ENCODE data around the gene CLEC4M.

The CLEC4M gene

DNA sequence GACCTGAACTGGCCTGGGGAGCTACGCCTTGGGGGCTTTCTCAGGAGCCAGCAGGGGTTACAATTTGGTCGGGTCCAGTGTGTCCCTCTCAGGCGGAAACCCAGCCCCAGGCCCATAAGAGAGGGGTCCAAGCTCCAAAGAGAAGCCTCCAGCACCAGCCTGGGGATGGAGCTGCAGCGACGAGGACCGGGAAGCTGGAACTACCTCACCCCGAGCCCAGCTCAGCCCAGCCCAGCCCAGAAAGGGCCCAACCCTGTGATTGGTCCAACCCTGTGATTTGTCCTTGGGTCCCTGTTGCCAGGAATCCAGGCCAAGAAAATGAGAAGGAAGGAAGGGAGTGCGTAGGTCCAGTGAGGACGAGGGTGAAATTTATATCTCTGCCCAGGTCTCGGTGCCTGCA lies 24.1 kb downstream of the CLEC4M start:
- no peak for TF ChIP-seq FOXP2 (optimal IDR thresholded peaks at IDR 0.05; ENCODE audit: borderline replicate concordance, extremely low read depth, extremely low read length, insufficient read depth)
- TF ChIP-seq POLR2AphosphoS5 (IDR thresholded peaks at IDR 0.05; ENCODE audit: low read depth, low read length) = no peak
- TF ChIP-seq SIN3A (IDR thresholded peaks at IDR 0.05; ENCODE audit: borderline replicate concordance, insufficient read depth, low read length) = no peak
- TF ChIP-seq TAF1 (IDR thresholded peaks at IDR 0.05; ENCODE audit: borderline replicate concordance, insufficient read depth, low read length) = no peak

DNA sequence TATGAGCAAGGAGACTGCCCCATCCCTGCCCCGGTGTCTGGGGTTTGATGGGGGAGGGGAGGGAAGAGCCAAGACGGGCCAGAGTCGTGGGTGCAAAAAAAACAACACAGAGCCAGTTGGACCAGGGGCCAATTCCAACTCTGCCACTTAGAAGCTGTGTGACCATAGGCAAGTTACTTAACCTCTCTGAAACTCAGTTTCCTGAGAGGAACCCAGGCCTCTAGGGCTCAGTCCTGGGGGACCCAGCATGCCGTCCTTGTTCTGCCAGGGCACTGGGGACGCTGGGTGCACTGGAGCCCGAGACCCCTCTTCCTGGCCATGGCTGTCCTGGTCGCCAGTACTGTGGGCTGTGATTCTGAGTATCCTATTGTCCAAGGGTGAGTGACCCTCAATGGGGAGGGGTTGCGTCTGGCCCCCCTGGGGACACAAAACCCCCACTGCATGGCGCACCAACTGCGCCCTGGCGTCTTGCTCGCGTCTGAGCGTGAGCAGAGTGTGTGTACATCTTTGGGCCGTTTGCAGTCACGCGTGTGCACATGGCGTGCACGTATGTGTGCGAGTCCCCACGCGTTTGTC lies 24.6 kb downstream of the CLEC4M start:
- no peak for TF ChIP-seq TAF1 (IDR thresholded peaks at IDR 0.05; ENCODE audit: borderline replicate concordance, insufficient read depth, low read length)
- TF ChIP-seq POLR2AphosphoS5 (IDR thresholded peaks at IDR 0.05; ENCODE audit: low read depth, low read length) = no peak
- TF ChIP-seq, protein P1, sequence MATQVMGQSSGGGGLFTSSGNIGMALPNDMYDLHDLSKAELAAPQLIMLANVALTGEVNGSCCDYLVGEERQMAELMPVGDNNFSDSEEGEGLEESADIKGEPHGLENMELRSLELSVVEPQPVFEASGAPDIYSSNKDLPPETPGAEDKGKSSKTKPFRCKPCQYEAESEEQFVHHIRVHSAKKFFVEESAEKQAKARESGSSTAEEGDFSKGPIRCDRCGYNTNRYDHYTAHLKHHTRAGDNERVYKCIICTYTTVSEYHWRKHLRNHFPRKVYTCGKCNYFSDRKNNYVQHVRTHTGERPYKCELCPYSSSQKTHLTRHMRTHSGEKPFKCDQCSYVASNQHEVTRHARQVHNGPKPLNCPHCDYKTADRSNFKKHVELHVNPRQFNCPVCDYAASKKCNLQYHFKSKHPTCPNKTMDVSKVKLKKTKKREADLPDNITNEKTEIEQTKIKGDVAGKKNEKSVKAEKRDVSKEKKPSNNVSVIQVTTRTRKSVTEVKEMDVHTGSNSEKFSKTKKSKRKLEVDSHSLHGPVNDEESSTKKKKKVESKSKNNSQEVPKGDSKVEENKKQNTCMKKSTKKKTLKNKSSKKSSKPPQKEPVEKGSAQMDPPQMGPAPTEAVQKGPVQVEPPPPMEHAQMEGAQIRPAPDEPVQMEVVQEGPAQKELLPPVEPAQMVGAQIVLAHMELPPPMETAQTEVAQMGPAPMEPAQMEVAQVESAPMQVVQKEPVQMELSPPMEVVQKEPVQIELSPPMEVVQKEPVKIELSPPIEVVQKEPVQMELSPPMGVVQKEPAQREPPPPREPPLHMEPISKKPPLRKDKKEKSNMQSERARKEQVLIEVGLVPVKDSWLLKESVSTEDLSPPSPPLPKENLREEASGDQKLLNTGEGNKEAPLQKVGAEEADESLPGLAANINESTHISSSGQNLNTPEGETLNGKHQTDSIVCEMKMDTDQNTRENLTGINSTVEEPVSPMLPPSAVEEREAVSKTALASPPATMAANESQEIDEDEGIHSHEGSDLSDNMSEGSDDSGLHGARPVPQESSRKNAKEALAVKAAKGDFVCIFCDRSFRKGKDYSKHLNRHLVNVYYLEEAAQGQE (IDR thresholded peaks at IDR 0.05; ENCODE audit: insufficient read depth in 1 of 2, low read depth in 2 of 2, low read length in 2 of 2) = no peak
- no peak for TF ChIP-seq SIN3A (IDR thresholded peaks at IDR 0.05; ENCODE audit: borderline replicate concordance, insufficient read depth, low read length)
- no peak for TF ChIP-seq FOXP2 (optimal IDR thresholded peaks at IDR 0.05; ENCODE audit: borderline replicate concordance, extremely low read depth, extremely low read length, insufficient read depth)

GRCh38 chr19:7788178-7788932 lies 25.3 kb downstream of the CLEC4M start:
- TF ChIP-seq POLR2AphosphoS5 (IDR thresholded peaks at IDR 0.05; ENCODE audit: low read depth, low read length) (no peak), SIN3A (IDR thresholded peaks at IDR 0.05; ENCODE audit: borderline replicate concordance, insufficient read depth, low read length) (no peak), FOXP2 (optimal IDR thresholded peaks at IDR 0.05; ENCODE audit: borderline replicate concordance, extremely low read depth, extremely low read length, insufficient read depth) (no peak), TAF1 (IDR thresholded peaks at IDR 0.05; ENCODE audit: borderline replicate concordance, insufficient read depth, low read length) (no peak)
- TF ChIP-seq, protein P1 (IDR thresholded peaks at IDR 0.05; ENCODE audit: insufficient read depth in 1 of 2, low read depth in 2 of 2, low read length in 2 of 2) = no peak

- TF ChIP-seq SIN3A (IDR thresholded peaks at IDR 0.05; ENCODE audit: borderline replicate concordance, insufficient read depth, low read length) = no peak
- TF ChIP-seq FOXP2 (optimal IDR thresholded peaks at IDR 0.05; ENCODE audit: borderline replicate concordance, extremely low read depth, extremely low read length, insufficient read depth) = no peak
- TF ChIP-seq POLR2AphosphoS5 (IDR thresholded peaks at IDR 0.05; ENCODE audit: low read depth, low read length) = no peak
- TF ChIP-seq, protein P1 (IDR thresholded peaks at IDR 0.05; ENCODE audit: insufficient read depth in 1 of 2, low read depth in 2 of 2, low read length in 2 of 2) = no peak
- no peak for TF ChIP-seq TAF1 (IDR thresholded peaks at IDR 0.05; ENCODE audit: borderline replicate concordance, insufficient read depth, low read length)
These were observed 25.9 kb downstream of the CLEC4M start for GRCh38 chr19:7788933-7789323.

GRCh38 chr19:7789447-7789846 lies 26.4 kb downstream of the CLEC4M start:
- no peak for TF ChIP-seq SIN3A (IDR thresholded peaks at IDR 0.05; ENCODE audit: borderline replicate concordance, insufficient read depth, low read length)
- no peak for TF ChIP-seq TAF1 (IDR thresholded peaks at IDR 0.05; ENCODE audit: borderline replicate concordance, insufficient read depth, low read length)
- TF ChIP-seq, protein P1 (IDR thresholded peaks at IDR 0.05; ENCODE audit: insufficient read depth in 1 of 2, low read depth in 2 of 2, low read length in 2 of 2) = no peak
- no peak for TF ChIP-seq FOXP2 (optimal IDR thresholded peaks at IDR 0.05; ENCODE audit: borderline replicate concordance, extremely low read depth, extremely low read length, insufficient read depth)
- TF ChIP-seq POLR2AphosphoS5 (IDR thresholded peaks at IDR 0.05; ENCODE audit: low read depth, low read length) = no peak
